Measurements from ENCODE around the gene ALKBH6. TPM values are rescaled to one million over a fixed set of nuclear protein-coding genes. Genes with fewer than 3 reads are reported as not detected.
"Not testable (repeated sequence)": the region's sequence is repeated elsewhere in the genome, so short reads cannot be mapped to it uniquely, and the experiment has no call there.

ALKBH6 gene
- total and polyA plus RNA-seq, 4 donors, result 13.3 to 30.1 (median 23.8) TPM

- Histone ChIP-seq H3K9ac (ENCODE audit: insufficient read depth in 1 of 2, low read length in 2 of 2) (no peak overlapping the region), H3K27ac (ENCODE audit: low read depth in 1 of 2, low read length in 1 of 2) (no peak overlapping the region), H3K36me3 (ENCODE audit: control insufficient read depth in 4 of 4, insufficient read depth in 4 of 4, low read length in 4 of 4) (peaks cover 0 to 4% (median 0%) of the 10 kb centered on the region in 4 donors), H3K9me3 (ENCODE audit: control insufficient read depth in 4 of 4, insufficient read depth in 3 of 4, low read length in 3 of 4) (no peaks in the 10 kb centered on the region), H3K4me1 (ENCODE audit: control insufficient read depth in 5 of 5, insufficient read depth in 5 of 5, low read length in 5 of 5) (peaks cover 0 to 2% (median 0%) of the 10 kb centered on the region in 5 donors), H3K4me3 (no peak overlapping the region), H3K27me3 (ENCODE audit: control insufficient read depth in 3 of 3, insufficient read depth in 3 of 3, low read length in 2 of 3) (no peaks in the 10 kb centered on the region)
- TF ChIP-seq CTCF (IDR thresholded peaks at IDR 0.05; ENCODE audit: control extremely low read depth, extremely low read depth), result no peak
- WGBS, 2 donors, result 91 to 94% methylated on average over 2 of the region's 2 CpGs
- no peak for ATAC-seq (ENCODE audit: insufficient read depth, low FRiP score)
- DNase-seq, result peak in 2 of 3 donors; percentile 14 to 42
Observed at GRCh38 chr19:36043952-36044351, 29.9 kb upstream of the ALKBH6 start.

- TF ChIP-seq CTCF (IDR thresholded peaks at IDR 0.05; ENCODE audit: control extremely low read depth, extremely low read depth), result no peak
- 26 to 45% methylated on average over 3 of the region's 3 CpGs for WGBS, 2 donors
- DNase-seq (peak; percentile 34 to 53 (median 51)), ATAC-seq (ENCODE audit: insufficient read depth, low FRiP score) (peak; percentile 11)
- Histone ChIP-seq H3K9ac (ENCODE audit: insufficient read depth in 1 of 2, low read length in 2 of 2) (no peak overlapping the region), H3K4me3 (no peak overlapping the region), H3K27ac (ENCODE audit: low read depth in 1 of 2, low read length in 1 of 2) (peak overlapping the region in 1 of 2 donors; percentile 56), H3K9me3 (ENCODE audit: control insufficient read depth in 4 of 4, insufficient read depth in 3 of 4, low read length in 3 of 4) (no peaks in the 10 kb centered on the region), H3K36me3 (ENCODE audit: control insufficient read depth in 4 of 4, insufficient read depth in 4 of 4, low read length in 4 of 4) (peaks cover 0 to 4% (median 2%) of the 10 kb centered on the region in 4 donors), H3K27me3 (ENCODE audit: control insufficient read depth in 3 of 3, insufficient read depth in 3 of 3, low read length in 2 of 3) (no peaks in the 10 kb centered on the region), H3K4me1 (ENCODE audit: control insufficient read depth in 5 of 5, insufficient read depth in 5 of 5, low read length in 5 of 5) (peaks cover 0 to 2% (median 0%) of the 10 kb centered on the region in 5 donors)
Observed at GRCh38 chr19:36041831-36042230, 27.8 kb upstream of the ALKBH6 start.

- H3K27ac ChIP-seq (ENCODE audit: low read depth in 1 of 2, low read length in 1 of 2); H3K4me1 ChIP-seq (ENCODE audit: control insufficient read depth in 5 of 5, insufficient read depth in 5 of 5, low read length in 5 of 5); ATAC-seq (ENCODE audit: insufficient read depth, low FRiP score); DNase-seq; H3K27me3 ChIP-seq (ENCODE audit: control insufficient read depth in 3 of 3, insufficient read depth in 3 of 3, low read length in 2 of 3); H3K9ac ChIP-seq (ENCODE audit: insufficient read depth in 1 of 2, low read length in 2 of 2); H3K4me3 ChIP-seq; H3K36me3 ChIP-seq (ENCODE audit: control insufficient read depth in 4 of 4, insufficient read depth in 4 of 4, low read length in 4 of 4); H3K9me3 ChIP-seq (ENCODE audit: control insufficient read depth in 4 of 4, insufficient read depth in 3 of 4, low read length in 3 of 4): not testable (repeated sequence)
- WGBS, 2 donors, result 89 to 92% methylated on average over 6 of the region's 6 CpGs
Observed at GRCh38 chr19:36041092-36041491, 27.1 kb upstream of the ALKBH6 start.

- no peak for ATAC-seq (ENCODE audit: insufficient read depth, low FRiP score)
- no peak overlapping the region for H3K27ac ChIP-seq (ENCODE audit: low read depth in 1 of 2, low read length in 1 of 2)
- DNase-seq, result no peak
- H3K36me3 ChIP-seq (ENCODE audit: control insufficient read depth in 4 of 4, insufficient read depth in 4 of 4, low read length in 4 of 4), result peaks cover 0 to 4% (median 2%) of the 10 kb centered on the region in 4 donors
- no peak for TF ChIP-seq CTCF (IDR thresholded peaks at IDR 0.05; ENCODE audit: control extremely low read depth, extremely low read depth)
- 89% methylated on average over 6 of the region's 6 CpGs for WGBS, 2 donors
- H3K27me3 ChIP-seq (ENCODE audit: control insufficient read depth in 3 of 3, insufficient read depth in 3 of 3, low read length in 2 of 3), result no peaks in the 10 kb centered on the region
- peaks cover 0 to 2% (median 0%) of the 10 kb centered on the region in 5 donors for H3K4me1 ChIP-seq (ENCODE audit: control insufficient read depth in 5 of 5, insufficient read depth in 5 of 5, low read length in 5 of 5)
- no peaks in the 10 kb centered on the region for H3K9me3 ChIP-seq (ENCODE audit: control insufficient read depth in 4 of 4, insufficient read depth in 3 of 4, low read length in 3 of 4)
- H3K4me3 ChIP-seq, result no peak overlapping the region
- H3K9ac ChIP-seq (ENCODE audit: insufficient read depth in 1 of 2, low read length in 2 of 2), result no peak overlapping the region
Observed at GRCh38 chr19:36040495-36040894, 26.5 kb upstream of the ALKBH6 start.

All from lung (tissue), 12 donors.